ENCODE measurements around the gene TRIM72. TPM values are rescaled to one million over a fixed set of nuclear protein-coding genes. Genes with fewer than 3 reads are reported as not detected.

TRIM72 gene
- total and polyA plus RNA-seq, 2 of the 4 experiments (the other 2 are of a cell fraction), result not detected

DNA sequence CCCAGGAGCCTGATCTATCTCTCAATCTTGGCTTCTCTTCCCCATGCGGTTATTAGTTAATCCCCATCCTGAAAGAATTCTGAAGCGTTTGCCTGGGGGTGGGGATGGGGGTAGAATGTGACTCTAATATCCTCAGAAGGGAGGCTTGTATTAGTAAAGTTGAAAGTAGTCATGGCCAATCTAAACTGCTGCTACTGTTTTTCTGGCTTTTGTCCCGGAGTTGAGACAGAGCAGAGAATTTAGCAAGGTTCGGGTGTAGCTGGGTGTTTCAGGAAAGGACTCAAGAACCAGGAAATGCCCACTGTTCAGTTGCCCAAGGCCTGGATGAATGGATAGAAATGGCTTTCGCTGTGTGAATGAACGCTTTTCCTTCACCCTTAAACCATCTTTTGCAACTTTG is 28.3 kb downstream of the TRIM72 start:
- Histone ChIP-seq H3K14ac (replicated peaks; ENCODE audit: low read depth, low read length) (no peak overlapping the region), H4K20me1 (ENCODE audit: insufficient read depth, low read length) (no peaks in the 10 kb centered on the region), H2BK15ac (ENCODE audit: low read depth, low read length) (no peak overlapping the region), H3K23ac (ENCODE audit: low read depth, low read length) (no peak overlapping the region), H2BK5ac (ENCODE audit: low read depth, low read length, poor library complexity, severe bottlenecking) (no peak overlapping the region), H4K91ac (ENCODE audit: insufficient read depth, low read depth, low read length) (no peak overlapping the region), H3K79me1 (ENCODE audit: low read depth in 1 of 2, low read length in 2 of 2) (no peaks in the 10 kb centered on the region), H3K4ac (ENCODE audit: low read depth, low read length) (no peak overlapping the region), H3K4me1 (ENCODE audit: control insufficient read depth, insufficient read depth, low read length) (no peaks in the 10 kb centered on the region), H2AFZ (replicated peaks; ENCODE audit: low read length, poor library complexity) (no peak overlapping the region), H2BK20ac (ENCODE audit: low read depth, low read length) (no peak overlapping the region), H3K27ac (ENCODE audit: insufficient read depth, low read length) (no peak overlapping the region), H4K5ac (ENCODE audit: low read depth, low read length) (no peak overlapping the region), H3K9me3 (ENCODE audit: control insufficient read depth, insufficient read depth, low read length) (no peaks in the 10 kb centered on the region), H3K9ac (ENCODE audit: low read depth, low read length) (no peak overlapping the region), H3K4me2 (ENCODE audit: low read depth, low read length) (no peak overlapping the region), H2AK5ac (ENCODE audit: low read depth, low read length) (no peak overlapping the region), H3K4me3 (ENCODE audit: insufficient read depth, low read depth, low read length) (no peak overlapping the region), H4K8ac (ENCODE audit: low read depth in 2 of 2, low read length in 2 of 2) (no peak overlapping the region), H3K36me3 (ENCODE audit: control insufficient read depth, insufficient read depth, low read length) (no peaks in the 10 kb centered on the region), H3K27me3 (ENCODE audit: control insufficient read depth, insufficient read depth, low read length) (peaks cover 6% of the 10 kb centered on the region; the same call in 1 of the 2 replicates), H3K9me1 (ENCODE audit: insufficient read depth, low read length) (no peaks in the 10 kb centered on the region), H2AK9ac (replicated peaks; ENCODE audit: low read depth, low read length, poor library complexity) (no peak overlapping the region), H3K18ac (ENCODE audit: low read depth, low read length) (no peak overlapping the region), H2BK120ac (ENCODE audit: low read depth, low read length) (no peak overlapping the region), H3K56ac (ENCODE audit: extremely low read depth, insufficient read depth, low read length) (no peak overlapping the region)
- ChIA-PET POLR2A (ENCODE audit: unreplicated experiment) (no interaction called here), CTCF (no interaction called here)
- intact Hi-C loops (cut with micrococcal nuclease), result no loop called here
- TF ChIP-seq POLR2A (IDR thresholded peaks at IDR 0.05; ENCODE audit: low read depth, low read length) (no peak), CHD1 (IDR thresholded peaks at IDR 0.05; ENCODE audit: low read depth, low read length) (no peak), FOS (IDR thresholded peaks at IDR 0.05; ENCODE audit: low read depth, low read length) (no peak), MXI1 (IDR thresholded peaks at IDR 0.05; ENCODE audit: borderline replicate concordance, low read depth, low read length) (no peak), RAD21 (IDR thresholded peaks at IDR 0.05; ENCODE audit: low read length) (no peak), BHLHE40 (IDR thresholded peaks at IDR 0.05; ENCODE audit: low read depth, low read length) (no peak)
- TF ChIP-seq, protein P1, sequence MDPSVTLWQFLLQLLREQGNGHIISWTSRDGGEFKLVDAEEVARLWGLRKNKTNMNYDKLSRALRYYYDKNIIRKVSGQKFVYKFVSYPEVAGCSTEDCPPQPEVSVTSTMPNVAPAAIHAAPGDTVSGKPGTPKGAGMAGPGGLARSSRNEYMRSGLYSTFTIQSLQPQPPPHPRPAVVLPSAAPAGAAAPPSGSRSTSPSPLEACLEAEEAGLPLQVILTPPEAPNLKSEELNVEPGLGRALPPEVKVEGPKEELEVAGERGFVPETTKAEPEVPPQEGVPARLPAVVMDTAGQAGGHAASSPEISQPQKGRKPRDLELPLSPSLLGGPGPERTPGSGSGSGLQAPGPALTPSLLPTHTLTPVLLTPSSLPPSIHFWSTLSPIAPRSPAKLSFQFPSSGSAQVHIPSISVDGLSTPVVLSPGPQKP (IDR thresholded peaks at IDR 0.05; ENCODE audit: borderline replicate concordance, low read depth, low read length), result no peak
- TF ChIP-seq, protein P2, sequence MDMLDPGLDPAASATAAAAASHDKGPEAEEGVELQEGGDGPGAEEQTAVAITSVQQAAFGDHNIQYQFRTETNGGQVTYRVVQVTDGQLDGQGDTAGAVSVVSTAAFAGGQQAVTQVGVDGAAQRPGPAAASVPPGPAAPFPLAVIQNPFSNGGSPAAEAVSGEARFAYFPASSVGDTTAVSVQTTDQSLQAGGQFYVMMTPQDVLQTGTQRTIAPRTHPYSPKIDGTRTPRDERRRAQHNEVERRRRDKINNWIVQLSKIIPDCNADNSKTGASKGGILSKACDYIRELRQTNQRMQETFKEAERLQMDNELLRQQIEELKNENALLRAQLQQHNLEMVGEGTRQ (IDR thresholded peaks at IDR 0.05; ENCODE audit: low read depth, low read length), result no peak
- DNase-seq, result peak; percentile 4
- BruUV-seq (replicated peaks), result no TSS peak
- dilution Hi-C loops (cut with HindIII; ENCODE audit: low sequenced_read_pairs, unreplicated experiment), result no loop called here
- 35% methylated on average over 2 of the region's 6 CpGs; no CpG with 5 or more reads in 1 of the 2 experiments for WGBS, 2 experiments (ENCODE audit: extremely low coverage in 2 of 2, insufficient read length in 1 of 2)
- in situ Hi-C loops (cut with MboI; ENCODE audit: low sequenced_read_pairs), result no loop called here
- ATAC-seq (ENCODE audit: low read depth), result no peak
